GM21390 (cell line): Measurements from ENCODE around the gene TNFRSF17.
A peak's percentile ranks its signal among the peaks of the same experiment; 100 is the strongest.
"Not testable (repeated sequence)": the region's sequence is repeated elsewhere in the genome, so short reads cannot be mapped to it uniquely, and the experiment has no call there.

Experiments
- ATAC-seq: cut with Tn5 transposase; IDR thresholded peaks from one replicate; pipeline ENCODE4 v1.9.1; 2021; ENCODE audit not compliant: unreplicated experiment

Gene TNFRSF17

GRCh38 chr16:11968577-11968976 lies 3.6 kb downstream of the TNFRSF17 start:
- no peak for ATAC-seq

- ATAC-seq = not testable (repeated sequence)
These were observed 5.3 kb downstream of the TNFRSF17 start for GRCh38 chr16:11970292-11970691.

GRCh38 chr16:11972128-11972527 lies 7.1 kb downstream of the TNFRSF17 start:
- no peak for ATAC-seq

- no peak for ATAC-seq
These were observed 8.1 kb downstream of the TNFRSF17 start for GRCh38 chr16:11973070-11973469.

GRCh38 chr16:11976850-11977375 lies 11.9 kb downstream of the TNFRSF17 start:
- ATAC-seq = no peak

GRCh38 chr16:11977376-11978041 lies 12.5 kb downstream of the TNFRSF17 start:
- ATAC-seq = no peak

- ATAC-seq = no peak
These were observed 13.1 kb downstream of the TNFRSF17 start for GRCh38 chr16:11978080-11978479.

GRCh38 chr16:11979013-11979672 lies 14.1 kb downstream of the TNFRSF17 start:
- no peak for ATAC-seq

GRCh38 chr16:11980136-11980844 lies 15.3 kb downstream of the TNFRSF17 start:
- ATAC-seq = peak; percentile 56

GRCh38 chr16:11985250-11985649 lies 20.2 kb downstream of the TNFRSF17 start:
- no peak for ATAC-seq

GRCh38 chr16:11986521-11987057 lies 21.6 kb downstream of the TNFRSF17 start:
- ATAC-seq = no peak

- no peak for ATAC-seq
These were observed 23.4 kb downstream of the TNFRSF17 start for GRCh38 chr16:11988258-11988978.

GRCh38 chr16:11990702-11991390 lies 25.8 kb downstream of the TNFRSF17 start:
- no peak for ATAC-seq

GRCh38 chr16:11992008-11992584 lies 27.1 kb downstream of the TNFRSF17 start:
- no peak for ATAC-seq

- no peak for ATAC-seq
These were observed 27.8 kb downstream of the TNFRSF17 start for GRCh38 chr16:11992586-11993524.

GRCh38 chr16:11994143-11995119 lies 29.4 kb downstream of the TNFRSF17 start:
- no peak for ATAC-seq

- ATAC-seq = no peak
These were observed 31.7 kb downstream of the TNFRSF17 start for GRCh38 chr16:11996433-11997330.
